ENCODE results near the gene VPS13C.

VPS13C gene

DNA sequence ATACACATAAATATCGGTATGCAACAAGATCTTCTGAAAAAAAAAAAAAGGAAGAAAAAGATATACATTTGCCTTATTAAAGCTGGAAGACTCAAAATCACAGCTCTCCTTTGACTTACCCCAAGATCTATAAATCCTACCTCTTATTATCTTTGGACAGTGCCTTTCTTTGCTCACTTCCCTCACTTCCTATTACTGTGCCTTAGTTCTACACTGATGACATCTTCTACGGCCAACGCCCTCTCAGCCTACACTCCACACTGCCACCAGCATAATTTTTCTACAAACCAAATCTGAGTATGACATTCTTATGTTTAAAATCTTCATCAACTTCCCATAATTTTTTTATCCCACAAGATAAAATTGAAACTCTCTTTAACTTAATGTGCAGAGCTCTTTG, 137.1 kb downstream of the VPS13C start:
- DNase-seq, result no peak

DNA sequence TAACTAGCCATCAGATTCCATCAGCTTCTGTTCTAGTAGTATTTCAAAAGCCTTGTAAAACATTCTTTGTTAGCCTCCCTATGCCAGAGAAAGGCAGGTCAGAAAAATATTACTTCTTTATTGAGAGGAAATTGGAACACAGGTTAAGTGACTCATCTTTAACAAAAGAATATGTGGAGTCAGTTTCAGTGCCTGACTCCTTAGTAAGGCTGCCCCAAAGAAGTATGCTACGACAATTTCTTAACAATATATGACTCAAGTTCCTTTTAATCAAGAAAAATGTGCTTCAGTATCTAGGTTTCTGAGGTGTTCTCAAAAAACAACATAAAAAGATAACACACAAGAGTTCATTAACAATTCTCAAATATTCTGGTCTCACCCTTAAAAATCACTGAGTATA, 139.2 kb downstream of the VPS13C start:
- DNase-seq, result no peak

DNA sequence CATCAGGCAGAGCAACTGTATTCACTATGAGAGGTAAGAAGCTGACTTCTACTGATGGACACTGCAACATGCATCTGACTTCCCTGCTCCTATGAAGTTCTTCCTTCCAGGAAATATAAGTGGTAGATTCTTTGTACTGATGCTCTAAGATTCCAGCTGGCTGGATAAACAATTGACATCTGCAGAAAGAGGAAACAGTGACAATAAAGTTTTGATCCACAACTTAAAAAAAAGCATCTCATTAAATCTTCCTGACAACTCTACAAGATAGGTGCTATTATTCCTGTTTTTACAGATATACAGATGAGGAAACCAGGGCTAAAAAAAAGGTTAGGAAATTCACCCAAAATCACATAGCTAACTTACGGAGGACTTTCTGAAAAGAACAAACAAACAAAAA, 142.8 kb downstream of the VPS13C start:
- DNase-seq, result no peak

DNA sequence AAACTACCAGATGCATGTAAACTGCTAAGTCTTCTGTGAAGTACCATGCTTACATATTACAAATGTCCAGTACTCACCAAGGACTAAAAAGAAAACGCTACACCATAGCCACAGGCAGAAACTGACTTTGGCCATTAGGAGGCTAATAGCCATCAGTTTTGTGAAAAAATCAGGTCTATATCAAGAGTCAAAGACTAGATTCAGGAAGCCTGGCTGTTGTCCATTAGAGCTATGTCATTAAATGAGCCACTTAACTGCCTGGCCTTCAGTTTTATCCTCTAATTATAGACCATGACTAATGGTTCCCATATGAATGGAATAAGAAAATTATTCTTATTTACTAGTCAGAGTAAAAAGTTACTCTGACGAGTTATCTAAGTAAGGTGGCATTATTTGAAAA, 144.1 kb downstream of the VPS13C start:
- DNase-seq, result no peak

DNA sequence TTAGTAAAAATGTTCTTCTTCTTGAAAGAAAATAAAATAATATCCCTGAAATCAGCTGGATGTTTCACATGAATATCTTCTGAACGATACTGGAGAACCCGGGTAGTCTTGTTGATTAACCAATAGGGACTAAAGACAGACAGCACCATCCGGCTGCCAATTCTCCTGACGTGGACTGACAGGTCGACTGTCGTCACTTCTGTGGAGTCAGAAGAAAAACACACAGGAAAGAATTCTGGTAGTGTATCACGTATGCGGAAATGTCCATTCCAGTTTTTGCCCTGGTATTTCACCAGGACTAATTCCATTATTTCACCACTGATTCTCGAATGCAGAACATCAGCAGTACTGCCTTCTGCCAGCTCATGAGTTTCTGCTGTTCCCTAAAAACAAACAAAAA, 144.6 kb downstream of the VPS13C start:
- no peak for DNase-seq

DNA sequence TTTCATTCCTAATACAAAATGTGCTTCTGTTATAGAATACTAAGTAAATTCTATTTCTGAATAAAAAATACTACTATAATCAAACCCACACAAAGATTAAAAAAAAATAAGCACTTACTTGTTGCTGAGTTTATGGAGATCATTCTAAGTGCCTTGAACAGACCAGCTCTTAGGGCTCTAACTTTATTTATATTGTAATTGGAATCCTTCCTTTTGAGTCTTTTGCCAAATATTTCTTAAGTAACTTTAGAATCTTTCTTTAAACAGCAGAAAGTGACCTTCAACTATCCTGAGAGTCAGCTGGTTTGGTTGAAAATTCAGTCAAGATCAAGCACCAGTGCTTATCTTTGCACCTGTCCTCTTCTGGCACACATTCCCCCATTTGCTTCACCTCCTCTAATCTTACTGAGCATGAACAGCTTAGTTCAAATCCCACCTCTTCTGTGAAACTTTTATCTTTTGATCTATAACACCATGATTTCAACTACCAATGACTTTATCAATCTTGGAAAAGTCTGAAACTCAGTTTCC, 149.3 kb downstream of the VPS13C start:
- DNase-seq, result no peak

DNA sequence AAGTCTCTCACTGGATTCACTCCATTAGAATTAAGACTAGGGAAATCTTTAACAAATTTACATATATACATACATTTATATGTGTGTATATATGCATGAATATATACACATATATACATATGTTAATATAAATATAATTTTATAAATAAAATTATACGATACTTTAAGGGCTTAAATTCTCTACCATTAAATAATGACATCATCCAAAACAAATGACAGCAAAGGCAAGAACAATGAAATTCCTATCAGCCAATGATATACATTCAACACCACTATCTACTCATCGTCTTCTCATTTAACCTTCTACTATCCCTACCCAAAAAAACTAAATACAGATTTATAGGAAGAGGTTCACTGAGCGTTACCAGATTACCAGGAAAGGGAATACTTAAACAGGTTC, 152.0 kb downstream of the VPS13C start:
- DNase-seq, result no peak

DNA sequence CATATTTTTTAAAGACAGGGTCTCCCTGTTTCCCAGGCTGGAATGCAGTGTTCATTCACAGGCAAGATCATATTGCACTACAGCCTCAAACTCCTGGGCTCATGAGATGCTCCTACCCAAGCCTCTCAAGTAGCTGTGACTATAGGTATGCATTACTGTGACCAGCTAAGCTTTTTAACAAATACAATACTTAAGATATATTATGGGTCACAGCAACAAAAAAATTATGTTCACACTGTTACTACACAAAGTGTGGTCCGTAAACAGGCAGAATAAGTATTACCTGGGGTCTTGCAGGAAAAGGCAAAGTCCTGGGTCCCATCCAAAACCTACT, 152.5 kb downstream of the VPS13C start:
- DNase-seq, result no peak

DNA sequence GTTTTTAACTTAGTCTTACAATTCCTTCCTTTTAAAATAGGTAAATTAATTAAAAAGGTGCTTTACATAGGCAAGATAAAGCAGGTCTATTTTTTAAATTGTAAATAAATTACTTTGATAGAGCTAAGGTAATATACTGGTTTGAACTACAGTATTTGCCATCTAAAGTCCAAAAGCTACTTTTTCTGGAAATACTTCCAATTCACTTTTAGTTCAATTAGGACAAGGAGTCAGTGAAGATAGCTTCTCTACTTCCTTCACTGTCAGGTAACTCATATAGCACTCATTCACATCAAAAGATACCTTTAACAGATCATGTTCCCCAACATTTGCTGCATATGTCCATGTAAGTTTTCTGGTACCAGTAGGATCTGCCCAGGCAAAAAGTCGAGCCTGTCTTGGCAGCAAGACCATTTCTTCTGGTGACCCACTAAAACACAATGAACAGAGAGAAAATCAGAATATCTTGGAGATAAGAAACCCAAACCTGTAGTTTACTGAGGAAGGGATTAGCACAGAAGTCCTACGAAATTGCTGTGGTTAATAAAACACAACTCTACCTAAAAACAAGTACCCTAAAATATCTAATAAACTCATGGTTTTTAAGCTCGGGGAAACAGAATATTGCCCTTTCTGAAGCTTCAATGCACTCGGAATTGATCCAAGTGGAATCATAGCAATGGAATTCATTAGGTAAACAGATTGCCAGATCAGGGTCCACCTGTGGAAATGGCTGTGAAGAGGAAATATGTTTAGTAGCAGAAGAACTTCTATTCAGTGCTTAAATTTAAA, 153.1 kb downstream of the VPS13C start:
- no peak for DNase-seq

DNA sequence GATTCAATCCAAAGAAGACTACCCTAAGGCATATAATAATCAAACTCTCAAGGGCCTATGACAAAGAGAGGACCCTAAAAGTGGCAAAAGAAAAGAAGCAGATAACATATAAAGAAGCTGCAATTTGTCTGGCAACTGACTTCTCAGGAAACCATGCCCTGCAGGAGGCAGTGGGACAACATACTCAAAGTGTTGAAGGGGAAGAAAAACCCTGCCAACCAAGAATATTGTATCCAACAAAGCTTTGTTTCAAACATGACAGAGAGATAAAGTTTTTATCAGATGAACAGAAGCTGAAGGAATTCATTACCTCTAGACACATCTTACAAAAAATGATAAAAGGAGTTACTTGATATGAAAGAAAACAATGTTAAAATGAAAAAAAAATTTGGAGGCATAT, 167.1 kb downstream of the VPS13C start:
- DNase-seq, result no peak

DNA sequence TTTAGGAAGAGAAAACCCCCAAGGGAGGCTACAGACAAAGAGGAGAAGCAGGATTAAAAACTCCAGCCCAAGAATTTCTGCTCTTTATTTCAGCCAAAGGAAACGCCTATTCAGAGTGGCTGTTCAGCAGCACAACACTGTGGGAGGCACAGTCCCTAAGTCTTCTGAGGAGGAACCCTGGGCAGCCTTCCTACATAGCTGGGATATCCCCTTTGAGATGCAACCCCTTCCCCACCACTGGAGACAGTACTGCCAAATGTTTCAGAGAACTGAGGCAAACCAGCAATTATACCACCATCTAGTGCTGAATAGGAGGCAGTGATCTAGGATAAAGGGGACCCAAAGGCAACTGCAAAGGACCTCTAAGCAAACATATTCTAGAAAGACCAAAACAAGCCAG, 168.1 kb downstream of the VPS13C start:
- DNase-seq, result no peak

DNA sequence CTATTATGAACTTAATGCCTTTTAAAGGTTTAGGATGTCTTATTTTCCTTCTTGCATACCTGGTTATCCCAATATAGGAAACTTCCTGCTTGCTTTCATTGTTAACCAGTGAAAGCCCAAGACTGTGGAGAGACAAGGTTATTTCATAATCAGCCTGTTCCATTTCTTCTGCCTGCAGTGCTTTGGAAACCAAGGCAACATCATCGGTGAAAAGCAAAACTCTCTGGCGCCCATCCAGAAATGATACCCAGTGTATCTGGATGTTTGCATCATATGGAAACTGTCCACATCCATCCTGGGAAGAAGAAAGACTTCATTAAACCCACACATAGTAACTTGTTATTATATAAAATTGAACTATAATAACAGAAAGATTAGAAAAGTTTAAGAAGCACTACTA, 170.1 kb downstream of the VPS13C start:
- DNase-seq, result no peak

DNA sequence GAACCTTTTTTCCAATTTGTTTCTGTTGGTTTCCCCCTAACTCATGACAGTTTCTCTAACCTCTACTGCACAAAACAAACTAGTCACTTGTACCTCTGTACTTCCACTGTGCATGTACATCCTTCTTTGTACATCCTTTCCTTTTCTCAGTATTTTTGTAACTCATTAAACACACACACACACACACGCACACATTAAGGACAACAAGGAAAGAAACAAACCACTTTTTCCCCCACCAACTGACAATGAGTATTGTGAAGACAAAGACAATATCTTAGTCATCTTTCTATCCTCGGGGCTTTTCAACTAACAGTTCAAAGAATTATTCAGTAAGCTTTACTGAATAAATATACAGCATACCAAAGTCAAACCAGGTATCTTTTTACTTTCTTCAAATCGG, 170.5 kb downstream of the VPS13C start:
- DNase-seq, result no peak

DNA sequence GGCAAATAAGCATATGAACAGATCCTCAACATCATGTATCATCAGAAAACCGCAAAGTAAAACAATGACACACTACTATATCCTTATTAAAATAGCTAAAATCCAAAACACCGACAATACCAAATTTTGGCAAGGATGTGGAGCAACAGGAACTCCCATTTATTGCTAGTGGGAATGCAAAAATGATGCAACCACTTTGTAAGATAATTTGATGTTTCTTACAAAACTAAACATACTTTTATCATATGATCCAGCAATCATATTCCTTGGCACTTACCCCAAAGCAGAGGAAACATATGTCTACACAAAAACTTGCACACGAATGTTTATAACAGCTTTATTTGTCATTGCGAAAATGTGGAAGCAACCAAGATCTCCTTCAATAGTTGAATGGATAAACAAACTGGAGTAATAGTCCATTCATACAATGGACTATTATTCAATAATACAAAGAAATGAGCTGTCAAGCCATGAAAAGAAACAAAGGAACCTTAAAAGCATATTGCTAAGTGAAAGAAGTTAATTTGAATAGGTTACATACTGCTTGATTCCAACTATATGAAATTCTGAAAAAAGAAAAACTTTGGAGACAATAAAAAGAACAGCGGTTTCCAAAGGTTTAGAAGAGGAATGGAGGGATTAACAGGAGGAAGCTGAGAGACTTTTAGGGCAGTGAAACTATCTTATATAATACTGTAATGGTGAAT, 172.0 kb downstream of the VPS13C start:
- DNase-seq, result no peak

DNA sequence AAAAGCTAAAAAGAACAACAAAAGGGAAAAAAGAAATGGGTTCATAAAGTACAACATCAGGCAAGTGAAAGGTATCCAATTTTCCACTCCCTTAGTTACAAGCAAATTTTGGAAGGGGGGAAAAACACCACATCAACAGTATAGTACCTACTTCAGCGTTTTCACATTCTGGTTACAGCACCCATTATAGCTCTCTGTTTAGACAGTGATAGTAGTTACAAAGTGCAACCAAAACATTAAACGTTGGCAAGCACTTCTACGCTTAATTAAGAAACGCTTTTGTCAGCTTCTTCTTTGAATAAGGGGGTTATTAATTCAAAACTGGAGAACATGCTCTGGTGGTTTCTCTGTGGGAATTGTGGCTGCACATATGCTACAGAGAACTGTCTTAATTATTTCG, 180.2 kb downstream of the VPS13C start:
- DNase-seq, result no peak

DNA sequence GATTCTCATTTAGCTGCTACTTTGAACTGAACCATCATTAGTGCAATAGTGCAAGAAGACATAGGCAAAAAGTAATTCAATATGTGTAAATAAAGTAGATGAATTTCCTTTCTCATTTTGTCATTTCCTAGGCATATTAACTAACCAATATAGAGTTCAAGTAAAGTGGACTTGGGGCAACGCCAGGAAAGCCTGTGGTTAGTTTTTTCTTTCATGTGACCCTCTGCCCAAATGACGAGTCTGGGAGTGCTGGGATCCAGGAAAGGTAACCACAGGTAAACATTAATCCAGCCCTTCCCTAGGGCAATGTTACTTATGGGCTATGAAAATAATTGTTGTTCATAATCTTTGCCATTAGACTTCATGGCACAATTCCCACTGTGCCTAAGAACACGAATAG, 181.0 kb downstream of the VPS13C start:
- DNase-seq, result no peak

DNA sequence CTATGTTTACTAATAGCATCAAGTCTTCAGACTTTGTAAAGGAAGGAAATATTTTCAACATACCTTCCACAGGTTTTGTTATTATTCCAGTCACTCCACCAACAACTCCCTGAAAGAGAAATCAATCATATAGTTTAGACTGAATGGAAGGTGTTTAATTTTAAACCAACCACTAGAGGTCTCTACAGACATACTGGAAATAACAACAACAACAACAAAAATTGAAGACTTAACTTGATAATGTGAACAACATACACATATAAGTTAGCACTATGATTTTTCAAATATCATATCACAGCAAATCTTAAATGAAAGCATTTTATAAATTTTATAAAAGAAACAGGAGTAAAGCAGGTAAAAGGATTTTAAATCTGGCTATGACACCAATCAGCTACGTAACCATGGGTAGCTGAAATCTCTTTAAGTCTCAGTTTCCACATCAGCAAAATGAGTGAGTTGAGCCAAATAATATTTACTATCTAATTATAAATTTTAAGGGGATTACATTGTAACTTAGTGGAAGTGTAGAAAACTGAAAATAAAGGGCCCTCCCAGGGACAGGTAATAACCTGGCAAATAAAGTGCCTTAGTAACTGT, 188.2 kb downstream of the VPS13C start:
- peak in 1 of 2 experiments; percentile 75 for DNase-seq

DNA sequence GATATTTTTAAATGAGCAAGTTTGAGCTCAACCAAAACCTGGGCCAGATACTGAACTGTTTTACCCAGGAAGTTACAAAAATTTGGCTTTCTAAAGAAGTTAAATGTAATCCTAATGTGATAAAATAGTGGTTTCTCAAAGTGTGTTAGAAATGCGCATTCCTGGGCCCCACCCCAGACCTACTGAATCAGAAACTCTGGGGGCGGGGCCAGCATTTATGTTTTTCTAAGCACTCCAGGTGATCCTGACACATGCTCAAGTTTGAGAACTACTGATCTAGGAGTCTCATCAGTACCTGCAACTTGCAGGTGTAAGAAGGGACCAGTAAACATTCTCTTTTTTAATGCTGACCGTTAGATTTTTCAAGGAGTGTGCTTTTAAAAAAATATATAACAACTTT, 190.6 kb downstream of the VPS13C start:
- DNase-seq, result no peak

DNA sequence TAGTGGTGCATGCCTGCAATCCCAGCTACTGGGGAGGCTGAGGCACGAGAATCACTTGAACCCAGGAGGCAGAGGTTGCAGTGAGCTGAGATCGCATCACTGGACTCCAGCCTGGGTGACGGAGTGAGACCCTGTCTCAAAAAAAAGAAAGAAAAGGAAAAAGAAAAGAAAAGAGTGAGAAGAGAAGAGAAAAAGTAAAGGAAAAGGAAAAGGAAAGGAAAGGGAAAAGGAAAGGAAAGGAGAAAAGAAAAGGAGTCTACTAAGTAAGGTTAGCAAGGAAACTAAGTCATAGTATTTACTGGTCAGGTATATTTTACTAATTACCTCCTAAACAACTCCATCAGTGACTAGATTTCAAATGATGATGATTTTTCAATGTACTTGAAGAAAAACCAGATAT, 198.3 kb downstream of the VPS13C start:
- DNase-seq, result no peak

DNA sequence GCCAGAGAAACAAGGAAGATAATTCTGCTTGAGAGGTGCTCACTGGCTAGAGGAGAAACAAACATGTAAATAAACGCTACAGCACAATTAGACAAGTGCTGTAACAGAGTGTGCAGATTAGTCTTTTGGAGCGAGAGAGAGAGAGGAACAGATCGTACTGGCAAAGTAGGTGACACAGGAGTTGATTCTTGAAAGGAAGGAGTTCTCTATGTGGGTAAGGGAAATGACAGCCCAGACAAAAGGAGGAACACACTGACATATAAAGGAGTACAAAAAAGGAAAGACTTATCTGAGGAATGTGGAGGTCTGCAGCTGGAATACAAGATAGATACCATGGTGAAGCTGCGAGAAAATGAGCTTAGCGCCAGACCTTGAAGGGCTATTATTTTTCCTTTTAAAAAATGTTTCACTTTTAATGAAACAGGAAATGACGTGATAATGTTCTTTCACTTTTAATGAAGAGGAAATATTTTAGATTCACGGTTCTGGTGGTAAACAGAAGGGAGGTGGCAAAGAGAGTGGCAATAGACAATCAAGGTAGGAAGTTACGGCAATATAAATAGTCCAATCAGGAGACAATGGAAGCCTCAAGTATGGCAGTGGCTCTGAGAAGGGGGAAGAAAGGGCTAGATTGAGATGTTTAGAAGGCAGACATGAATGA, 202.9 kb downstream of the VPS13C start:
- DNase-seq, result no peak

DNA sequence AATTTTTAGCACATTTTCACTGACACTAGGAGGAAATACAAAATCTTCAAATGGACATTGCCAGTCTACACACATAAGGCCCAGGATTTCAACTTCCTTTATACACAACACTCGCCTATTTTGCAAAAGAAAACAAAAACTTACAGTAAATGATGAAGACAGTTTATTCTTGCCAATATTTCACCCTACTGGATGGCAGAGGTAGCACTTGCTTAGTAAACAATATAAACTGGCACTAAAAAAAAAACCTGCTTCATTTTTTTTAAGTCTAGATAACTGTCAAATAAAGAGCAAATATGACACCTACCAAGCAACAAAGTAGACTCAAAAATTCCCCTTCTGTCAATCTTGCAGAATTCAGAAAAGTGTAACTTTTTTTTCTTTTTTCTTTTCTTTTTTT, 204.0 kb downstream of the VPS13C start:
- DNase-seq, result peak in 1 of 2 experiments; percentile 9

DNA sequence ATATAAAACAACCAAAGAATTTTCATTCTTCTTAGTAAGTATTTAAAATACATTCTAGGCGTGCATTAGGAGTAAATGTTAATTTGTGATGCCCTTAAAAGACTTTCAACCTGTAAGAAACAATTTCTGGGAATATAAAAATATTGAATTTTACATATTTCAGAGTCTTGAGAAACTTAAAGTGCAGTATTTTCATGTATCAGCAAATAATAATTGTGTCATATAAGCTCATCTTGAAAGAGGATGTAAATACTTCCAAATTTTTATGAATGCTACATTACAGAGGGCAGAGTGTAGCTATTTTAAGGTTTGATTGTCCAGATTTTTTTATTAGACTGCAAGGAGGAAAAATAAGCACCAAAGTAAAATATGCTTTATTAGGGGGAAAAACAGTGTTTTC, 207.1 kb downstream of the VPS13C start:
- DNase-seq, result no peak

DNA sequence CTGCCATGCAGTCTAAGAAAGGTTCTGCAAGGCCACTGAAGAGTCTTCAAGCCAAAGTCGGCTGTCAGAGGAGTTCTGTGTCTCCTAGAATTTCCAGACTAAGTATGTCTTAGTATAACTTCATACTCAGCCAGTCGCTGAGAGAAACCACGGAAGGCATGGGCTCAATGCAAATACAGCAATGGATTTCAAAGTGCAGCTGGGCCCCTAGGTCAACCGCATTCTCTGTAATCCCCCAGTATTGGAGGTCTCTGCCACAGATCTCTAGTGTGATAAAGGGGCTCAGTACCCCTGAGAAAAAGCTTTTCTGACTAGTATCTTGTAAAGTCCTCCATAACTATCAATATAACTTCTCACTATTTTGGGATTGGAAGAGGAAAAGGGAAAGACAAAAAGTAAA, 208.3 kb downstream of the VPS13C start:
- DNase-seq, result no peak

DNA sequence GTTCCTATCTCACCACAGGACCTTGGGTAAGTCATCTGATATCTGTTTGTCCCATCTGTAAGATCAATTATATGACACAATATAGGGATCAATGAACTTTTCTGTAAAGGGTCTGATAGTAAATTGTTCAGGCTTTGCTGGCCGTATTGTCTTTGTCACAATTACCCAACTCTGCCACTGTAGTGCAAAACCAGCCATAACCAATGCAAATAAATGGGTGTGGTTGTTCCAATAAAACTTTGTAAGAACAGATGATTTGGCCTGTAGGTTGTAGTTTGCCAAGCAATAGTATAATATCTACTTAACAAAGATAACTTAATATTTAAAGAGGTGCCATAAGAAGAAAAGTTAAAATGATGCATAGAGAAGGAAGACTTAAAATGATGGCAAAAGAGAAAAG, 210.8 kb downstream of the VPS13C start:
- no peak for DNase-seq
